GM18526 (cell line): ENCODE data around the gene SESTD1.

Experiments
- POLR2A ChIP-seq: IDR thresholded peaks from 3 replicates; pipeline ENCODE4 v1.6.1; 2011; ENCODE audit not compliant: insufficient read length; ENCODE audit errors: extremely low read depth

Gene SESTD1

GRCh38 chr2:179068991-179069643 lies 195.5 kb downstream of the SESTD1 start:
- no peak for TF ChIP-seq POLR2A

- TF ChIP-seq POLR2A = no peak
Observed at GRCh38 chr2:179059026-179059700, 205.5 kb downstream of the SESTD1 start.

GRCh38 chr2:179057737-179058136 lies 206.9 kb downstream of the SESTD1 start:
- no peak for TF ChIP-seq POLR2A
